ENCODE measurements around the gene TTC39A.

The TTC39A gene

GRCh38 chr1:51336711-51337110 is 6.3 kb upstream of the TTC39A start:
- TF ChIP-seq SIN3A (IDR thresholded peaks at IDR 0.05; ENCODE audit: borderline replicate concordance, insufficient read depth, low read length) = no peak
- no peak for TF ChIP-seq FOXP2 (optimal IDR thresholded peaks at IDR 0.05; ENCODE audit: borderline replicate concordance, extremely low read depth, extremely low read length, insufficient read depth)
- TF ChIP-seq POLR2AphosphoS5 (IDR thresholded peaks at IDR 0.05; ENCODE audit: low read depth, low read length) = no peak
- no peak for TF ChIP-seq REST (IDR thresholded peaks at IDR 0.05; ENCODE audit: insufficient read depth in 1 of 2, low read depth in 2 of 2, low read length in 2 of 2)
- no peak for TF ChIP-seq TAF1 (IDR thresholded peaks at IDR 0.05; ENCODE audit: borderline replicate concordance, insufficient read depth, low read length)

- TF ChIP-seq TAF1 (IDR thresholded peaks at IDR 0.05; ENCODE audit: borderline replicate concordance, insufficient read depth, low read length) (no peak), FOXP2 (optimal IDR thresholded peaks at IDR 0.05; ENCODE audit: borderline replicate concordance, extremely low read depth, extremely low read length, insufficient read depth) (no peak), SIN3A (IDR thresholded peaks at IDR 0.05; ENCODE audit: borderline replicate concordance, insufficient read depth, low read length) (no peak), REST (IDR thresholded peaks at IDR 0.05; ENCODE audit: insufficient read depth in 1 of 2, low read depth in 2 of 2, low read length in 2 of 2) (no peak), POLR2AphosphoS5 (IDR thresholded peaks at IDR 0.05; ENCODE audit: low read depth, low read length) (no peak)
These were observed 5.6 kb upstream of the TTC39A start for GRCh38 chr1:51336004-51336403.

DNA sequence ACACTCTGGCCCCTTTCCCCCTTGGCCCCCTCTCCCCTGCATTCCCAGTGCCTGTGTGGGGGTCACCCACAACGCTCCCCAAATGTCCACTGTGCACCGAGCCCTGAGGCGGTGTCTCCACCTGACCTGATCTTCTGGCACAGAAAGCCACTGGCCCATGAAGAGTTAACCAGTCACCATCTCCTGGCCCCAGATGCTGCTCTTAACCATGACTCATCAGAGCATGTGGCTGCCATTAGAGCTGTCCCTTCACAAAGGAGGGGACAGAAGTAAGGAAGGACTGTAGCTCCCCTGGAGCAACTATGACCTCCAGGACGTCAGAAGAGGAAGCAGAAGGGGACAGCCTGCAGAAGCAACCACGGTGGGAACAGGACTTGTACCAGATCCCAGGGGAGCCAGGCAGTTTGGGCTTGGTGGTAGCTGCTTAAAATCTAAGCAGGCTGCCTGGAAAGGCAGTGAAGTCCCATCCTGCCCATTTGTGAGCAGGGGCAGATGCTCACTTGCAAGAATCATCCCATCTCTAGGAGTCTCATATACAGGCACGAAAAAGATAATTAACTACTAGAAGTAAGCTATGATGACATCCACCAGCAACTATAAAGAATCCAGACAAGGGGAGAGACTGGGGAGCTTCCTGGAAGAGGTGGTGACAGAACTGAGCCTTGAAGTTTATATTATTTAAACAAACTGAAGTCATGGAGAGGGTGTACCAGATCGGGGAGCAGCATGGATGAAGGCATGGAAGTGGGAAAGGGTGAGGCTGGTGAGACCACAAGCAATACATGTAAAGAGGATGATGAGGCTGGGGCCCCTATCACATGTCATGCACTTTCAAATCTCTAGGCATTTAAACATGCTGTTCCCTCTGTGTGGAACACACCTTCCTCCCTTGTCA is 1.1 kb upstream of the TTC39A start:
- 0 out of 4 replicates have a peak, but pooled peaks of 1 of the 2 experiments have one; percentile 7 for TF ChIP-seq REST (IDR thresholded peaks at IDR 0.05; ENCODE audit: insufficient read depth in 1 of 2, low read depth in 2 of 2, low read length in 2 of 2)
- TF ChIP-seq SIN3A (IDR thresholded peaks at IDR 0.05; ENCODE audit: borderline replicate concordance, insufficient read depth, low read length) = no peak
- no peak for TF ChIP-seq TAF1 (IDR thresholded peaks at IDR 0.05; ENCODE audit: borderline replicate concordance, insufficient read depth, low read length)

DNA sequence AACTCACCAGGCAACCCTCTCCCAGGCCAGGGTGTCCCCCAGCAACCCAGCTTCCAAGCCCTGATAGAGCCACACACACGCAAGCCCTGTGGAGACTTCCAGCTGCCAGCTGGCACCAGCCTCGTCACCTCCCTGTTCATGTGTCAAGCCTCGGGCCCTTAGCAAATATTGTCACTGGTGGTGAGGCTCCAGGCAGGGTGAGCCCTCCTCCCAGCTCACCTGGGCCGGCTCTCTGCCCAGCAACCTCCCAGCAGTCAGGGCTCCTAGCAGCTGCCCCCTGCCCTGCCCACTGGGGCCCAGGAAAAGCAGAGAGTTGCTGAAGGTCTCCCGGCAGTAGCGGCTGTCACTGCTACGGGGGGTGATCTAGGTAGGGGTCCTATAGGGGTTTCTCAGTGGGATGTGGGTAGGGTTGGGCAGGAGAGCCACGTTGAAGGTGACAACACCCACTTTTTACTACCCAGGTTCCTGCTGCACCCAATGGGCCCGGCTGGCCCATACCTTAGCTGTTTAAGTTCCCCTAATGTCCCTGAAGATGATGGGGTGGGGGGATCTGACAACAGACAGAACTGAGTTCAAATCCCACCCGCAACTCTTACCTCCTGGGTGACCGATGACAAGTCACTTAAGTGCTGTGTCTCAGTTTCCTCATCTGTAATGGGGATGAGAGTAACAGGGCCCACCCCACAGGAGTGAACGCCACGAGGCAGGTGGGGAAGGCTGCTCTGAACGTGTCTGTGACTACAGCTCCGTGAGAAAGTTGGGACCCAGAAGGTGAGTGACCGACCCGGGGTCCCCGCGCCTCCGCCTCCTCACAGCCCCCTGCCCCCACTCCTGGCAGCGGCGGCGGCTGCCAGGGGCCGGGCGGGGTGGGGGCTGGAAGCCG is 678 bp downstream of the TTC39A start:
- TF ChIP-seq REST (IDR thresholded peaks at IDR 0.05; ENCODE audit: insufficient read depth in 1 of 2, low read depth in 2 of 2, low read length in 2 of 2) (no peak), FOXP2 (optimal IDR thresholded peaks at IDR 0.05; ENCODE audit: borderline replicate concordance, extremely low read depth, extremely low read length, insufficient read depth) (no peak), TAF1 (IDR thresholded peaks at IDR 0.05; ENCODE audit: borderline replicate concordance, insufficient read depth, low read length) (no peak), POLR2AphosphoS5 (IDR thresholded peaks at IDR 0.05; ENCODE audit: low read depth, low read length) (no peak), SIN3A (IDR thresholded peaks at IDR 0.05; ENCODE audit: borderline replicate concordance, insufficient read depth, low read length) (no peak)

Measured in PFSK-1 (cell line).